NCI-H146 (cell line): Measurements from ENCODE around the gene PRKCZ.

ENCODE experiments used
- DNase-seq: peaks from one replicate; lab custom pipeline; 2025; lab: John Stamatoyannopoulos, UW

PRKCZ gene

GRCh38 chr1:2177946-2178538 is 127.8 kb downstream of the PRKCZ start:
- no peak for DNase-seq

GRCh38 chr1:2178875-2179274 is 128.7 kb downstream of the PRKCZ start:
- DNase-seq = no peak

- peak; percentile 62 for DNase-seq
Measured at GRCh38 chr1:2179283-2180013, 129.2 kb downstream of the PRKCZ start.

GRCh38 chr1:2180297-2181245 is 130.4 kb downstream of the PRKCZ start:
- no peak for DNase-seq

GRCh38 chr1:2181271-2181670 is 131.1 kb downstream of the PRKCZ start:
- no peak for DNase-seq

- peak; percentile 40 for DNase-seq
Measured at GRCh38 chr1:2181752-2182151, 131.5 kb downstream of the PRKCZ start.

- no peak for DNase-seq
Measured at GRCh38 chr1:2182376-2182775, 132.2 kb downstream of the PRKCZ start.

- DNase-seq = no peak
Measured at GRCh38 chr1:2183937-2184334, 133.7 kb downstream of the PRKCZ start.

GRCh38 chr1:2184531-2184930 is 134.3 kb downstream of the PRKCZ start:
- DNase-seq = no peak

GRCh38 chr1:2184934-2185333 is 134.7 kb downstream of the PRKCZ start:
- DNase-seq = no peak

GRCh38 chr1:2185880-2186855 is 136.0 kb downstream of the PRKCZ start:
- no peak for DNase-seq

- no peak for DNase-seq
Measured at GRCh38 chr1:2186901-2187300, 136.7 kb downstream of the PRKCZ start.

- DNase-seq = no peak
Measured at GRCh38 chr1:2187619-2188018, 137.4 kb downstream of the PRKCZ start.

GRCh38 chr1:2188336-2188735 is 138.1 kb downstream of the PRKCZ start:
- no peak for DNase-seq

GRCh38 chr1:2189459-2190425 is 139.5 kb downstream of the PRKCZ start:
- peak; percentile 92 for DNase-seq

- DNase-seq = no peak
Measured at GRCh38 chr1:2190491-2190976, 140.3 kb downstream of the PRKCZ start.

GRCh38 chr1:2192031-2192995 is 142.1 kb downstream of the PRKCZ start:
- no peak for DNase-seq

GRCh38 chr1:2193514-2194281 is 143.5 kb downstream of the PRKCZ start:
- DNase-seq = no peak
